Measurements from ENCODE around the gene GNGT2.

The GNGT2 gene

DNA sequence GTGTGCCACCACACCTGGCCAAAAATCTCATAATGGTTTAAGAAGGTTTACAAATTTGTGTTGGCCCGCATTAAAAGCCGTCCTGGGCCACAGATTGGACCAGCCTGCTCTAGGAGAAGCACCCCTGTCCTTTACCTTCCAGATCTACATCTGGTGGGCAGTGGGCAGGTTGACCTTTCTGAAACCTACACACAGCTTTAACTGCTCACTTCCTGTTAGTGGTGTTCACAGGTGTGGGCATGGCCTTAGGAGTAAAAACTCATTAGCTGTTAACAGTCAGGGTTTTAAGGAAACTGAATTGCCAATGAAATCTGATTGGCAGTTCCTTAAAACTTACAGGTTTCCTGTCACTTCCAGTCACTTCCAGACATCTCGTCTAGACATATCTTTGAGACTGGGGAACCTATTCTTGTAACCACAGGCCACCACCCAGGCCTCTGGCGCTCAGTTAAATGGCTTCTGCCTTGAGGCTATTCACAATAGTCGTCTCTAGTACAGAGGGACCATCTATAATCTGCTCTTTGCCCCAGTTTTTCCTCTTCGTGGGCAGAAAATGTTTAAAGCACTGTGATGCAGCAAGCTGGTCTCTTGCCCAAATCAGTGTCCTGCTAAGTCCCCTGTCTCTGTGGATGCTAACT lies 29.3 kb downstream of the GNGT2 start:
- in situ Hi-C loops (cut with MboI; ENCODE audit: low sequenced_read_pairs) = no loop called here

DNA sequence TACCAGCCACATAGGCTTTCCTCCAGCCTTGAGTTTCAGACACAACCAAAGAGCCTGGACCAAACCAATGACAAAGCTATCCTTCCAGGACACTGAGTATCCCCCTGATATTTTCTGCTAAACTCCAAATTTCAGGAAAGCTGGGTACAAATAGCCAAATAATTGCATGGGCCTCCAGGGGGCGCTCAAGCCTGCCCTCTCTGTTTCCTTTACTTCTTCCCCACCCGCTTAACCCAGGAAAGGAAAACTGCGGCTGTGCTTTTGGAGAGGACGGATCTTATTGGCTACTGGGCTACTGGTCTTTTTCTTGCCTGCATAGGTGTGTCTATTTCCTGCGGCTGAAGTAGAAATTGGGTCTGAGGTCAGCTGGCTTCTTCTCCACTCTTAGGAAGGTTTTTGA lies 30.1 kb downstream of the GNGT2 start:
- in situ Hi-C loops (cut with MboI; ENCODE audit: low sequenced_read_pairs) = no loop called here

DNA sequence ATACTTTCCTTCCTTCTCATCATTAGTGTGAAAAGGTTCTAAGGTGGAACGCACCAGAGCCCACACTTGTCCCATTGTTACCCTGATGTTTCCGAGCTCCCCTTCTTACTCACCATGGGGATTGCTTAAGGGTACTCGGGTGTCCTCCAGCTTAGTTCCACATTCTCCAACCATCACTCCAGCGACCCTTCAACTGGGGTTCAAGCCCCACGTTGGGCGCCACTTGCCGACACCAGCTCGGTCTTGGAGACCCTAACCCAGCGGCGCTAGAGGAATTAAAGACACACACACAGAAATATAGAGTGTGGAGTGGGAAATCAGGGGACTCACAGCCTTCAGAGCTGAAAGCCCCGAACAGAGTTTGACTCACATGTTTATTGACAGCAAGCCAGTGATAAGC lies 34.4 kb downstream of the GNGT2 start:
- in situ Hi-C loops (cut with MboI; ENCODE audit: low sequenced_read_pairs) = loop anchor here (10.0 kb wide), 1 partner anchor 109 kb away; no protein-coding TSS in a partner anchor

DNA sequence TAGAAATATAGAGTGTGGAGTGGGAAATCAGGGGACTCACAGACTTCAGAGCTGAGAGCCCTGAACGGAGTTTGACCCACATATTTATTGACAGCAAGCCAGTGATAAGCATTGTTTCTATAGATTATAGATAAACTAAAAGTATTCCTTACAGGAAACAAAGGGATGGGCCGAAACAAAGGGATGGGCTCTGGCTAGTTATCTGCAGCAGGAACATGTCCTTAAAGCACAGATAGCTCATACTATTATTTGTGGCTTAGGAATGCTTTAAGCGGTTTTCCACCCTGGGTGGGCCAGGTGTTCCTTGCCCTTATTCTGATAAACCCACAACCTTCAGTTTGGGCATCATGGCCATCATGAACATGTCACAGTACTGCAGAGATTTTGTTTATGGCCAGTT lies 39.7 kb downstream of the GNGT2 start:
- in situ Hi-C loops (cut with MboI; ENCODE audit: low sequenced_read_pairs) = loop anchor here (10.0 kb wide), 1 partner anchor 114 kb away; no protein-coding TSS in a partner anchor

DNA sequence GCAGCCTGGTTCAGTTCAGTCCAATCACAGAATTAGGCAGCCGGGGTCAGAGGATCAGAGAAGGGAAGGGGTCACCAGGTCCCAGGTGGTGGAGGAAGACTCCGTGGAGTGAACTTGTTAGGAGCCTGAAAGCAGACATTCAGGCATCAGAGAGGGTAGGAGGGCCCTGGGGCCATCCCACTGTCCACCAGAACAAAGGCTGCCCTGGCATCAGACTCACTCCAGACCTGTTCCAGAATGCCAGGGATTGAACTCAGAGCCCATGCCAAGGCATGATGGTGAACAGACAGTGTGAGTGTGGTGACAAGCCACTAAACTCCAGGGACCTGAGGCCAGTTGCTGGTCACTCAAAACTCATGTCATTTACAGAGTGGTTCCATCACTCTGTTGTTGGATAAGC lies 40.2 kb downstream of the GNGT2 start:
- in situ Hi-C loops (cut with MboI; ENCODE audit: low sequenced_read_pairs) = loop anchor here (10.0 kb wide), 1 partner anchor 115 kb away; no protein-coding TSS in a partner anchor

DNA sequence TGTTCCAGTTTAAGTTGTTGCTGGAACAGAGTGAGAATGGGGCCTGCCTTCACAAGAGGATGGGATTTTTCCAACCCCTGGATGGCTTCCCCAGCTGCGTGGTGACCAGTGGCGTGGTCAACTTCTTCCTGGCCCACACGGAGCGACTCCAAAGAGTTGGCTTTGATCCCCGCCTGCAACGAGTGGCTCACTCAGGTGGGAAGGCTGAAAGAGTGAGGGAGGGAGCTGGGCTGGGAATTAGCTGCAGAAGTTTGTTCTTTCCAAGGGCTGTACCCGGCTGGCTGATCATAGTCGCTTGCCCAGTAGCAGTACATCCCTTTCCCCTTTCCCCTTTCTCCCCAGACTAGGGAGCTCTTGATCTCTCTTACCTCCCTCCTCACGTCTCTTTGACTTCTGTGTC lies 41.7 kb downstream of the GNGT2 start:
- in situ Hi-C loops (cut with MboI; ENCODE audit: low sequenced_read_pairs) = no loop called here

DNA sequence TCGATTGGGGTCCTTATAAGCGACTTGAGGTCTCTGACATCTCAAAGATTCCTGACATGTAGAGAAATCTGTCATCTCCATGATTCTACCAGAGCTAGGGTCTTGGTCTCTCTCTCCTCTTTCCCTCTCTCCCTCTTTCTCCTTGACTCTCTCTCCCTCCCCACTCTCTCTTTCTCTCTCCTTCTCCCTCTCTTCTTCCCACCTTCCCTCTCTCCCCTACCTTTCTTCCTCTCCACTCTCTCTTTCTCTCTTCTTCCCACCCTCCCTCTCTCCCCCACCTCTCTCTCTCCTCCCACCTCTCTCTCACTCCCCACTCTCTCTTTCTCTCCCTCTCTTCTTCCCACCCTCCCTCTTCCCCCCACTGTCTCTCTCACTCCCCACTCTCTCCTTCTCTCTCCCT lies 45.2 kb downstream of the GNGT2 start:
- in situ Hi-C loops (cut with MboI; ENCODE audit: low sequenced_read_pairs) = no loop called here

DNA sequence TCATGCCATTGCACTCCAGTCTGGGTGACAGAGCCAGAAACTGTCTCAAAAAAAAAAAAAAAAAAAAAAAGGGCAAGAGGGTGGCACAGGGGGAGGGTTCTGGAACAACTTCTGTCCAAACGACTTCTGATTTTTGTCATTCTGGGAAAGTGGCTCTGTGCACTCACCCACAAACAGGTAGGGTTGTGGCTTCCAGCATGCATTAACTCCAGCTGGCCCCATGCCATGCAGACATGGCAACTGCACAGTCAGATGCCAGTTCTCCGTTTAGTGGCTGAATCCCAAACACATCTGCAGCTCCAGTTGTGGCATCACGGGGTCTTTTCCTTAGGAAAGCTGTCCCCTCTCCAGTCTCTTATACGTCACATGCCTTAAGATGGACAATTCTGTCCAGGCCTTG lies 47.5 kb downstream of the GNGT2 start:
- in situ Hi-C loops (cut with MboI; ENCODE audit: low sequenced_read_pairs) = no loop called here

DNA sequence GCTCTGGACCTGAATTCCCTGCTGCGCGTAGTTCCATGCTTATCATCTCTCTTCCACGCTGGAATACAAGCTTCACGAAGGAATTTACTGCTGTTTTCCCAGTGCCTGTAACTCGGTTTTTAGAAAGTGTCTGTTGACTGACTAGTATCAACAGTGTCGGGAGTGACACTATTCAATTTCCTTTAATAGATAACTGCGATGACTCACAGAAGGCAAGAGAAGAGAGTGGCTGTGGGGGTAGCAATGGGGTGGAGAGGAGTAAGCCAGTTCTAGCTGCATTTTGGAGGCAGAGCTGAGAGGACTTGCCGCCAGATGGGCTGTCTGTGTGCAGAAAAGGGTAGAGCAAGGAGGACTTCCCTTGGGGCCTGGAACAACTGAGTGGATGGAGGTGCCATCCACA lies 52.6 kb downstream of the GNGT2 start:
- in situ Hi-C loops (cut with MboI; ENCODE audit: low sequenced_read_pairs) = no loop called here

DNA sequence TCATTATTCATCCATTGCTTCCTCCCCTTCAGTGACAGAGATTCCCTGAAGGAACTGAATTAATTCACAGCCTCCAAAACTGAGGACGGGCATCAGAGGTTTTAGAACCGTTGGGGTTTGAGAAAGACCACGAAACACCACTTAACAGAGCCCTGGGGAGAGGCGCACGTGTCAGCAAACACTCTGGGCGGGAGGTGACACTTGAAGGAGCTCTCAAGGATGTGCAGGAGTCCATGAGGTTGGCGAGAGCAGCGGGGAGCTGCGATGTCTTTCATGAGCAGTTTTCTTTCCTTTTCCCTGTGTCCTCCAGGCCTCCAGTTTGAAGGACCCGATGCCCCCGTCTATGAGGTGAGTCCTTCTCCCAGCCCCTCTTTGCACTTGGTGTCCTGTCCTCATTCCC lies 54.1 kb downstream of the GNGT2 start:
- in situ Hi-C loops (cut with MboI; ENCODE audit: low sequenced_read_pairs) = no loop called here
